ENCODE measurements around the gene TATDN2.
A peak's percentile ranks its signal among the peaks of the same experiment; 100 is the strongest.
"Not testable (repeated sequence)": the region's sequence is repeated elsewhere in the genome, so short reads cannot be mapped to it uniquely, and the experiment has no call there.

Gene TATDN2

DNA sequence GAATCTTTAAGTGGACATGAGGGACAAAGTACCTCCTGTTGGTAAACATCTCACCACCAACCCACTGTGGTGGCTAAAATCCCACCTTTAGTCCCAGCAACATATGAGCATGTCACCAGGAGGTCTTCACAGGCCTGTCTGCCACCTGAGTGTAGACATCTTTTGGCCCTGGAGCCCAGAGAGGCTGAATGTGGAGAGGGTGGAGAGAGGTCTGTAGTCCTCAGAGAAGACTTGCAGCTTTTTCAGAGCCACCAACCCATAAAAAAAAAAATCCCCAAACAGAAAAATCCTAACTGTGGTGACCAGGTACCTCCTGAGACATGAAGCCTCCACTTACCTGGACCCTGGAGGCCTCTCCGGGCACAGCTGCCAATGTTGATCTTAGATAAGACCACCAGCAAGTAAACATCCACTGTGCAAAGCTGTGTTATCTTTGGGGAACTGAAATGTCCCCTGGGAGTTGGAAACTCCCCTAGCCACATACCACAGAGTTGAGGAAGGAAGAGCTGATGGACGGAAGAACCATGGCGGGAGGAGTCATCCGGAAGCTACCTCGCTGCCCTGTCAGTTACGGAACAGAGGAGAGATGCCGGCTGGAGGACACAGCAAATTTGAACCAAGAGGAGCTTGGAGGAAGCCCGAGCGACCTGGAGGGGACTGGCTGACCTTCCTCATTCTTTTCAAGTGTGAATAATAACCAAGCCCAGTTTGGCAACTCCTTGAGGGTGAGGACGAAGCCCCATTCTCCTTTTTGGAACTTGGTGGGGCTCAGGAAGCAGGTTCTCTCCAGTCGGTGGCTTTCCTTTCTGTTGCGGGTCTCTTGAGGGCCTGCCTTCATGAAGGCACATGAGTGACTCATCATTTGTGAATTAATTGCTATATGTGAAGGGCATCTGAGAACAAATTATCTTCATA is 44.5 kb downstream of the TATDN2 start, which contains the start of gene GHRL:
Gene GHRL, minus strand, starts transcription at position 443 of the 915 bp plus-strand sequence. CDS start 2,767 bp downstream, outside the sequence.
- no peak for DNase-seq

DNA sequence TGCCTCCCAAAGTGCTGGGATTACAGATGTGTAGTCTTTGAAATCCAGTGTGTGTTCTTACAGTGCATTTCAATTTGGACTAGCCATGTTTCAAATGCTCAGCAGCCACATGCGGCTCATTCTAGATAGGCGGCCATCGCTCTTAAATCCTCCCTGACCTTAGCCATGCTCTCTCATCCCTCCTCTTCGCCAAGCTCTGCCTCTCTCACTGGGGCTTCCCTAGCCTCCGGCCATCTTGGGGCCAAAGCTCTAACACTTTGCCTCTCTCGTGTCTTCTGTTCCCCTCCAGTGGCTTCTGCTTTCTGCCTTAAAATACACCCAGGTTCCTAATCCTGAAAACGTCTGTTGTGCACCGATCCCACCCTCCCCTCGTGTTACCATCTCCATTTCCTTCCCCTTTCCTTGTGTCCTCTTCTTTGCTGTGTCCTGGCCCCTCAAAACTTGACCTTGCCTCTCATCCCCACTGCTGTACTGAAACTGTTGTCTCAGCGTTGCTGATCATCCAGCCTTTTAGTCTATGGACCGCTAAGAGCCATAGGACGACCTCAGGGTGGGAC is 45.8 kb downstream of the TATDN2 start:
- DNase-seq, result no peak

- DNase-seq, result not testable (repeated sequence)
Observed at GRCh38 chr3:10298064-10298463, 49.8 kb downstream of the TATDN2 start.

DNA sequence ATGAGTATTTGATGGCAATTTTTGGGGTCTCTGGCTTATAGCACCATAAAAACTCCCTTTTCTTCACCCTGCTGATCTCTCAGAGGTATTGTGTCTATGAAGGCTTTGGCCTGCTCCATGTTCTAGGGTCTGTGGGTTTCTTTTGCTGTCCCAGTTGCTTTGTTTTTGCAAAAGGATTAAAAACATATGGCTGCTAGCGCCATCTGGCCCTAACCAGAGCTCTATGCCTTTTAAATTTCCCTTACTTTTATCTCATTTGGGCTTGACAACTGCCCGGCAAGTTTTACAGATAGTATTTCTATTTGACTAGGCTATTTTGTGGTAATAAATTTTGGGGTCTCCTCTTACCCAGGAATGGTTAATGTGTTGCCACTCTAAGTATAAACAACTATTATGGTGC is 50.9 kb downstream of the TATDN2 start:
- DNase-seq, result no peak

- no peak for DNase-seq
Observed at GRCh38 chr3:10299679-10300078, 51.4 kb downstream of the TATDN2 start.

DNA sequence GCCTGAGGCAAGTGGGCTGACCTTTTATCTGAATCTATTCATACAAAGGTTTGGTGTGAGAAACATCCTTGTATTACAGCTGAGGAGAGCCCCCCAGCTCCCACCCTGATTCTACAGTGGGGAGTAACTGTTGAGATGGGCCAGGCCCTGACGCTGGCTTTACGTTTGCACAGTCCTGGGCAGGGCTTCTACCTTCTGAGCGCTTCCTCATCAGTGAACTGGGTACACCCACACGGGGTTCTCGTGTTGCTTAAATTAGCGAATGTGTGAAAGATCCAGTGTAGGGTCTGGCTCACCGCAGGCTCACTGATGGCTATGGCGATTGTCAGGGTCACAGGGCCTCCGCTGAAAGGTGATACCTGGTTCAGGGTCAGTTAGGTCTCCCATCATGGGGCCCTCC is 51.8 kb downstream of the TATDN2 start:
- no peak for DNase-seq

DNA sequence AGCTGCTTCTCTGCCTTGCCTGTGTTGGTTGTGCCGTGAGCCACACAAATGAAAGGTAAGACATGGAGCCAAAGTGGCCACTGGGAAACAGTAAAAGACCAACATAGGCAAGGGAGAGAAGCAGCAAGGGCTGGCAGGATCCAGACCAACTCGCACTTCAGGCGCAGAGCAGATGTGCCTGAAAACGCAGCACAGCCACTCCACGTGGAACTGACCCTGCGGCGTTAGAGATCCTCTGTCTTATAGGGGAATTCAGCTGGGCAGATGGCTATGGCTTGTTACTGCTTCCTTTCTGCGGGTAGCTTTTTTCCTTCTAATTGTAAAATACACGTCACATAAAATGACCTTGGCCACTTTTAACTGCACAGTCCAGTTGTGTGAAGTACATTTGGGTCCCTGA is 54.8 kb downstream of the TATDN2 start:
- no peak for DNase-seq

DNA sequence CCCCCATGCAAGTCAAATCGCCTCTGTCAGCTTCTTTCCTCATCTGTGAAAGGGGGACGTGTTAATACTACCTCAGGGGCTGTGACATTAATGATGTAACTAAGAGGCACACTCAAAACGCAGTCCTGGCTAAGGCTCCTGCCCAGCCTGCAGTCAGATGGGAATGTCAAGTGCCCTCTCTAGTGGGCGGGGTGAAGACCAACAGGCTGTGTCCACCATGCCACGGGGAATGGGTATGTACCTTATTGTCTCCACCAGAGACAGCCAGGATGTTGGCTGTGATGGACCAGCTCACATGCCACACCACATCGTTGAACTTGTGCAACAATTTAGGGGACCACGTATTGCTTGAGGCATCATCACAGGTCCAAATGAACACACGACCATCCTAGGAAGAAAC is 55.5 kb downstream of the TATDN2 start:
- DNase-seq, result no peak

DNA sequence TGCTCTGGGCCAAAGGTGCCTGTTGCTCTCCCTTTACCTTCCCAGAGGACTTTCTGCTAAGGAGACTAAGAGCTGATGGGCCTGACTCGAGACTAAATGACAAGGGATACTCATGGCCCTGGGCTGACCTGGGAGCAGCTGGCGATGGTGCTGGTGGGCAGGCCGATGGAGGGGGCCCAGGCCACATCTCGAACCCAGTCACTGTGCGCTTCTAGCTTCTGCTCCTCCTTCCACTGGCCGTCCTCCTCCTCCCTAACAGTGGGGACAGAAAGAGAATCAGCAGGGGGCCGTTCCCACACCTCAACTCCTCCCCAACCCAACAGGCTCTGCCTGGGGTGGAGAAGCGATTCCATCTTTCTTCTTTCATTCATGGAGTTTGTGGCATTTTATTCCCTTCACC is 56.6 kb downstream of the TATDN2 start:
- DNase-seq, result no peak

DNA sequence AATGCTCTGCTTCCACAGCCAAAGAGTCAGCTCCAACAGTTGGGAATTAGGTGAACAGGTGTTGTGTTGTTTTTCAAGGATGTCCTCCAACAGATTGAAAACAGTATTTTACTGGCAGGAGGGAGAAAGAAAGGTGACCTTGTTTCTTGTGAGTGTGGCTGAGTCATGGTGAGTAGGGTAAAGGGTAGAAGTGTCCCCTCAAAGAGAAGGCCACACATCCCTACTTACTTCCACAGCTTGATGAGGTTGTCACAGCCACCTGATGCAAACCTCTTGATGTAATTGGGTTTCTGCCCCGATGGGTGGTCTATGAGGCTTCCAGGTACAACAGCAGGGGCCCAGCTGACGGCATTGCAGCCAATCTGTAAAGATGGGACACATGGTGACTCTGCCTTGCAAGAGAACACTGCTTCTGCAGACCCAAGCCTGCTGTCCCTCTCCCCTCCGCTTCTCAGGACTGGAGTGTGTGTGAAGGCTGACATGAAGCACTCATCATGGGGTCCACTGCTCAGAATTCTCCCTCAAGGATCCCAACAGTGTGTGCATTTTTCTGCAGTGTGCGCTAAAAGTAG is 57.2 kb downstream of the TATDN2 start:
- DNase-seq, result no peak

DNA sequence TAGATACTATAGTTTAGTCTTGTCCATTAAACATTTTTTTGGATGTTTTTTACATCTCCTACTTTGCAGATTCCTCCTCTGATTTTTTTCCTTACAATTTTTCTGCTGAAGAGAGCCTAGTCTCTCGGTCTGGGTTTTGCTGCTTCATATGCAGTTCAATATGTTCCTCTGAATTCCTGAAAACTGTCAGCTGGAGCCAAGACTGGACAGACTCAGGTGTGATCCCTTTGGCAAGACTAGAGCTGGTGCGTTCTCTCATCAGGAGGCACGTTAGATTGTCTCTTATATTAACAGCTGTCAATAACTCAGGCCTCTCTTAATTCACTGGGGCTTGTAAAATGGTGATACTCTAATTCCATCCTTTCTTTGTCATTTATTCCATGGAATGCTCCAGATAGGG is 57.9 kb downstream of the TATDN2 start:
- no peak for DNase-seq

DNA sequence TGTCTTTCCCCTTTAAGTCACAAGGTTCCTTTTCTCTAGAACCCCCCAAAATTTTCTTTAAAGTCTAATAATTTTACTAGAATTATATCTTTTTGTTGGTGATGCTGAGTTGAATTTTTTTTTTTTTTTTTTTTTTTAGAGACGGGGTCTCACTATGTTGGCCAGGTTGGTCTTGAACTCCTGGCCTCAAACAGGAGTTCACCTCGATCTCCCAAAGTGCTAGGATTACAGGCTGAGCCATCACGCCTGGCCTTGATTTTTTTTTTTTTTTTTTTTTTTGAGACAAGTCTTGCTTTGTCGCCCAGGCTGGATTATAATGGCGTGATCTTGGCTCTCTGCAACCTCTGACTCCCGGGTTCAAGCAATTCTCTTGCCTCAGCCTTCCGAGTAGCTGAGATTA is 60.4 kb downstream of the TATDN2 start:
- no peak for DNase-seq

DNA sequence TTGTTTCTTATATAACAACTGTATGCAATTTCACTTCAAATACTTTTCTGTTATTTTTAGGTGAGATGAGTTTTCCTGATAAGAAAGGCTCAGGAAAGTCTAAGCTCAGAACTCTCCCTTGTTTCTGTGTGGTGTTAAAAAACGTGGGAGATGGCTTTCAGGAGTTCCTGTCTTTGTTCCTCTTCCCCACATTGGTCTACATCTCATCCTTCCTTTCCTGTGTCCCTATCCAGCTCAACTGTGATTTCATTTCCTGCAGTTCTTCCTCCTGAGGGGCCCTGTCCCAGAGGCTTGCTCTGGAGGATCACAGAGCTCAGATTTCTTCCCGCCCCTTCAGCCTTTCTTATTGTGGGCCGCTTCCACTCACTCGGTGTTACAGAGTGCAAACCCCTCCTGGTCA is 61.5 kb downstream of the TATDN2 start:
- no peak for DNase-seq

- no peak for DNase-seq
Observed at GRCh38 chr3:10310578-10310977, 62.3 kb downstream of the TATDN2 start.

DNA sequence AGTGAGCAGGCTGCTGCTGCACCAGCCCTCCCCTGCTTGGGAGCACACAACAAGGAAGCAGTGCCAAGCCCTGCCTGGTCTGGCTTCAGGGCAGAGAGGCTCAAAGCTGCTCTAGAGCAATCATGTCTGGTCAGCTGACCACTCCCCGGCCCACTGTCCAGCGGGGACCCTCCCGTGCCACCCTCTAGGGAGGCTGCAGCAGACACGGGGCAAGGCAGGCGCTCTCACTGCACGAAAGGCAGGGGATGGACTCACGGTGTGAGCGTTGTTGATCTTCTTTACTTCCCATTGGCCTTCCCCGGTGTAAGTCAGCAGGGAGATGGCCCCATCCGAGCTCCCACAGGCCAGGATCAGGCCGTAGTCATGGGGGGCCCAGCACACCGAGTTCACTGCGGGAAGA is 63.5 kb downstream of the TATDN2 start:
- no peak for DNase-seq

DNA sequence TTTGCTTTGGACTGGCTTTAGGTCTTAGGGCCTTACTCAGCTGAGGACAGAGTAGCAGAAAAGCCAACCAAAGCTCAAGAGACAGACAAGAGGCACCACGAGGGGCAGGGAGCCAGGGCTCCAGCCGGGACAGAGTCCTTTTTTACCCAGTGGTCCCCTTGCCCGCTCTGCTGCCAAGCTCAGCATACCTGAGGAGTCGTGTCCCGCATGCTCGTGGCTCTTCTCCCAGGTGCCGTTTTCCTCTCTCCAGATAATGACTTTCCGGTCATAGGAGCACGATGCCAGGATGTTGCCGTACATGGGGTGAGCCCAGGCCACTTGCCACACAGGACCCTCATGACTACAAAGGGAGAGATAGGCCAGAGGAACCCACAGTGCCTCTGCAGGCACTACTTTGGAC is 64.1 kb downstream of the TATDN2 start:
- DNase-seq, result no peak

DNA sequence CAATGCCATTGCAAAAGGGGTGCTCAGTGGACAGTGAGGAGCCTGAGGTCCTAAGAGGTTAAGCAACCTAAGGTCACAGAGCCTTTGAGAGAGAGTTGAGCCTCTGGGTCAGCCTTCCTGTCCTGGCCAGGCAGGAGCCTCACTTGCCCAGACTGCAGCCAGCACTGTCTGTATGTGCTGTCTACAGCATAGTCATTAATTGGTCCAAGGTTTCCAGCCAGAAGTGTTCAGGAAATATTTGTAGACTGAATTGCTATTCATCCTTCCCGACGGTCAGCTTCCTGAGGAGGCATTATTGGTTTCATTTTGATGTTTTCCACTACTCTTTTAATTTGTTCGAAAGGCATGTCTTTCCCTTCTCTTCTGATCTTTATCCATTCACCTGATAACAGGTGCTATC is 64.6 kb downstream of the TATDN2 start:
- DNase-seq, result no peak

- DNase-seq, result no peak
Observed at GRCh38 chr3:10315101-10315500, 66.8 kb downstream of the TATDN2 start.

- no peak for DNase-seq
Observed at GRCh38 chr3:10315771-10316344, 67.6 kb downstream of the TATDN2 start.

DNA sequence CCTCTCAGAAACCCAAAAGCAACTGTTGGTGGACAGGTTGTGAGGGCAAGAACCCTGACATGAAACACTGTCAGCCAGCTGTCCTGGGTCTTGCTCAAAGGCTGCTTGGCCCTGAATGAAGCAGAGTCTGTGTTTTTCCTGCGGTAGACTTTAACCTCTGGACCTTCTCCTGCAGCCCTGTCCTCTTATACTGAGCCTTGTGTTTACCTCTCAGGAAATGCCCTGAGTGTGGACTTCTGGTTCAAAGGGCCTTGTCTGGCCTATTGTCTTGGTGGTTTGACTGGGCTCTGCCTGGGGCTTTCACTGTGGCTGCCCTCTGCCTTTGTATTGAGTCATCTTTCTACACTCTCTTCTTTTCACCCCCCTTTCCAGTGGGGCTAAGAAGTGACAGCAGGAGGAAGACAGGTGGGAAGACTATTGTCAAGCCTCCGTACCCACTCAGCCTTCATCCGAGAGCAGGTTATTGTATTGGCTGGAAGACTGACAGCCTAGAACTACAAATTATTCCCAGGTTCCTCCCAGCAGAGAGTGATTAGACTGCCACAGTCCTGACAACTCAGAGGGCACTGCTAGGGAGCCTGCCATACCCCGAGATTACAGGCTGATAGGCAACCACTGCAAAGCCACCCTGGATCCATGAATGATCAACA is 69.2 kb downstream of the TATDN2 start:
- DNase-seq, result no peak

DNA sequence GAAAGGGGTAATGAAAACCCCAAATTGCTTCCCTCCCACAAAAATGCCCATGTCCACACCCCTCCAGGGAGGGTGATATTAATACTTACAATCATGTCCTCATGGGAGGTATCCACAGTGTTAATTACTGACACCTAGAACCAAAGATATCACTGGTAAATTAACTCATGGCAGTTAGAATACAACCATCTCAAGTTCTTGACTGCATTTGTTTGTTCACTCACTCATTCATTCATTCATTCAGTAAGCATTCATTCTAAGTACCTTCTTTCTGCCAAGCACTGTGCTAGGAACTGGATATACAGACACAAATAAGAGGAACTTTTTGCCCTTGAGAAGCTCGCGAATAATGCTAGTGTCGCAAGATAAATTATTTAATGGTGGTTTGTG is 69.7 kb downstream of the TATDN2 start:
- DNase-seq, result no peak

DNA sequence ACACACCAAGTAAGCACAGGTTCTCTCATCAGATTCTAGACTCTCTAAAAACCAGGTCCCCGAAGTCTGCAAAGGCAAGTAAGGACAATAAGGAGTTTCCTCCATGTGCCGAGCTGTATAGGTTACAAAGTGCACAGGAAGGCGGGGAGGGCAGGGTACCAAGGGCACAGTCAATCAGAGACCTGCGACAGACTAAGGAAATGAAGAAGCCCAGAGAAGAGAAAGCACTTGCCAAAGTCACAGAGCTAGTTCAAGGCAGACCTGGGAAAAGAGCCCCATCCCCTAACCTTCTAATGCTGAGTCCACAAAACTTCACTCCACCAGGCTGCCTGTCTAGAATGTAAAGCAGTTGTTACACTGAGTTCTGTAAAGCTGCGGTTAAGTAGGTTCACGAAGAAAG is 71.0 kb downstream of the TATDN2 start:
- peak; percentile 18 for DNase-seq

DNA sequence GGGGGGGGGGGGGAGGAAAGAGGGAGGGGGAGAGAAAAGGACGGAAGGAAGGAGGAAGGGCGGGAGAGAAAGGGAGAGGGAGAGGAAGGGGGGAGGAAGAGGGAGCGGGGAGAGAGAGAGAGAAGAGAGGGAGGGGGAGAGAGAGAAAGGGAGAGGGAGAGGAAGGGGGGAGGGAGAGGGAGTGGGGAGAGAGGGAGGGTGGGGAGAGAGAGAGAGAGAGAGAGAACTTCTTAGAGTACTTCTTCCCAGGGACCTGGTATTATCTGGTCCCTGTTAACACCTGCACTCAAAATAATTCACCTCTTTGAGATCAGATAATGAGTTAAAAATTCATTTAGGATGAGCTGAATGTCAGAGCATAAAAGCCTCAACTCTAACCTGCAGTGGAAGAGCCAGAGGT is 71.5 kb downstream of the TATDN2 start:
- no peak for DNase-seq

All from activated CD4-positive, alpha-beta T cell treated with anti-CD3 and anti-CD28 coated beads, Interleukin-2, amount 50 U/mL, for 16 hours (primary cell).